Mammary epithelial cell (primary cell): ENCODE results near the gene DNAH17.

Experiments
- EZH2 ChIP-seq: IDR thresholded peaks from 2 replicates; pipeline ENCODE4 v1.6.1; 2012; ENCODE audit warnings: low read length, inconsistent platforms, borderline replicate concordance
- TF ChIP-seq, protein P1 (sequence below), 2 donors: IDR thresholded peaks in 1 of 2; conservative IDR thresholded peaks in 1 of 2; 2 replicates each; pipeline ENCODE4 v1.5.1; 2011 to 2012; ENCODE audit warnings: inconsistent platforms in 2 of 2, low read length in 2 of 2, mild to moderate bottlenecking in 2 of 2, control low read depth in 1 of 2, low read depth in 1 of 2; ENCODE audit not compliant: insufficient read depth in 1 of 2; ENCODE audit errors: extremely low read depth in 1 of 2

DNA sequence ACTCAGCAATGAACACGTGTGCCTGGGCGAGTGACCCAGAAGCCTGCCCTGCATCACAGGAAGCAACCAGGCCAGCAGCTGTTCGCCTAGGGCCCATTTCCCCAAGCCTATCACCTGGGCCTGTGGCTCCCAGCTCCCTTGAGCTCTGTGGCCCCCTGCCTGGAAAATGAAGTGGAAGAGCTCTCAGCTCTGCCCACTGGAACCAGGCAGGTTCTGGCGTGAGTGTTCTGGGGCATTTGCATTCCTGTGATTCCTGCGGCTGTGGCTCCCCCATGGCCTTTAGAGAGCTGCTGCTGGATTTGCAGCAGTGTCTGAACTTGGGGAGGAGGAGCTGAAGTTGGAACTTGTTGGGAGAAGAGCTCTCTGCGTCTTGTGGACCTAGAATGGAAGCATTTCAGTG is 175.9 kb downstream of the DNAH17 start:
- TF ChIP-seq, protein P1, sequence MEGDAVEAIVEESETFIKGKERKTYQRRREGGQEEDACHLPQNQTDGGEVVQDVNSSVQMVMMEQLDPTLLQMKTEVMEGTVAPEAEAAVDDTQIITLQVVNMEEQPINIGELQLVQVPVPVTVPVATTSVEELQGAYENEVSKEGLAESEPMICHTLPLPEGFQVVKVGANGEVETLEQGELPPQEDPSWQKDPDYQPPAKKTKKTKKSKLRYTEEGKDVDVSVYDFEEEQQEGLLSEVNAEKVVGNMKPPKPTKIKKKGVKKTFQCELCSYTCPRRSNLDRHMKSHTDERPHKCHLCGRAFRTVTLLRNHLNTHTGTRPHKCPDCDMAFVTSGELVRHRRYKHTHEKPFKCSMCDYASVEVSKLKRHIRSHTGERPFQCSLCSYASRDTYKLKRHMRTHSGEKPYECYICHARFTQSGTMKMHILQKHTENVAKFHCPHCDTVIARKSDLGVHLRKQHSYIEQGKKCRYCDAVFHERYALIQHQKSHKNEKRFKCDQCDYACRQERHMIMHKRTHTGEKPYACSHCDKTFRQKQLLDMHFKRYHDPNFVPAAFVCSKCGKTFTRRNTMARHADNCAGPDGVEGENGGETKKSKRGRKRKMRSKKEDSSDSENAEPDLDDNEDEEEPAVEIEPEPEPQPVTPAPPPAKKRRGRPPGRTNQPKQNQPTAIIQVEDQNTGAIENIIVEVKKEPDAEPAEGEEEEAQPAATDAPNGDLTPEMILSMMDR (conservative IDR thresholded peaks at IDR 0.05 in 1 of 2, IDR thresholded peaks at IDR 0.05 in 1 of 2; ENCODE audit: extremely low read depth in 1 of 2, insufficient read depth in 1 of 2, low read depth in 1 of 2, low read length in 2 of 2) = peak in 1 of 2 donors; percentile 14
- no peak for TF ChIP-seq EZH2
